GM21717 (cell line): ENCODE results near the gene EHD3.
"Not testable (repeated sequence)": the region's sequence is repeated elsewhere in the genome, so short reads cannot be mapped to it uniquely, and the experiment has no call there.

Source experiments
- ATAC-seq: cut with Tn5 transposase; IDR thresholded peaks from one replicate; pipeline ENCODE4 v1.9.1; 2021; ENCODE audit warnings: mild to moderate bottlenecking, moderate library complexity; ENCODE audit not compliant: unreplicated experiment

Gene EHD3

GRCh38 chr2:31282634-31283033 is 48.7 kb downstream of the EHD3 start:
- no peak for ATAC-seq

GRCh38 chr2:31283193-31283919 is 49.4 kb downstream of the EHD3 start:
- ATAC-seq, result not testable (repeated sequence)

DNA sequence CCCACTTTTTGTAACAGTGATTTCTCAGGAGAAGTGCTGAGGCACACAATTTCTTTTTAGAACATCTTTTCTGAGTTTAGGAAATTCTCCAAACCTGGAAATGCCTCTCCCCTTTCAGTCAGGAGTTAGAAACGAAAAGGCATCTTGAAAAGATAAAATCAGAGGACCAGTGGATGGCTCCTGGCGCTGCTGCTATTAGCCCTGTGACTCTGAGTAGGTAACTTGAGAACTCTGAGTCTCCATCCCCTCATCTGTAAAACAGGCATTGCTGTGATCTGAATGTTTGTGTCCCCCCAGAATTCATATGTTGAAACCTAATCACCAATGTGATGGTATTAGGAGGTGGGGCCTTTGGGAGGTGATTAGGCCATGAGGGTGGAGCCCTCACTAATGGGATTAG is 50.2 kb downstream of the EHD3 start:
- ATAC-seq, result no peak

- ATAC-seq, result no peak
These were observed 52.3 kb downstream of the EHD3 start for GRCh38 chr2:31286230-31286629.

DNA sequence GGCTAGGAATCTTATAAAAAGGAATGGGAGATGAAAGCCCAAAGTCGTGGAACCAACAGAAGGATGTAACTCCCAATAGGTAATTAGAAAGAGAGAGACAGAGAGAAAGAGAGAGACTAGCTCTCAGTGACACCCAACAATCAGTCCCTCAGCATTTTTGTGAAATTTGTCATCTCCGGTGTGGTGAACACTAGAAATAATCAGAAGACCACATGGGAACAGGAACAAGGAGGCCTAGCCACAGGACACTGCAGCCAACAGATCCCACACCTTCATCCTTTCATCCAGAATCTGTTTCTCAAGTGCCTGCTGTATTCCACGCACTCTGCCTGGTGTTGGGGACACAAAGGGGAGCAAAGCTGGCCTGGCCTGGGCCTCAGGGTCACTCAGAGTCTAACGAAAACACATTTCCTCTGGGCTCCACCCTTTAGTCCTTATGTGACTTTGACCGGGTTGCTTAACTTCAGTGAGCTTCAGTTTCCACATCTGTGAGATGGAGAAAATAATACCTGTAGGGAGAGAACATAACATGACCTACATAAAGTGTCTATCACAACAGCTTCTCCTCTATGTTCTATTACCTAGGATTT is 53.1 kb downstream of the EHD3 start:
- ATAC-seq, result no peak

- no peak for ATAC-seq
These were observed 53.7 kb downstream of the EHD3 start for GRCh38 chr2:31287654-31288053.

DNA sequence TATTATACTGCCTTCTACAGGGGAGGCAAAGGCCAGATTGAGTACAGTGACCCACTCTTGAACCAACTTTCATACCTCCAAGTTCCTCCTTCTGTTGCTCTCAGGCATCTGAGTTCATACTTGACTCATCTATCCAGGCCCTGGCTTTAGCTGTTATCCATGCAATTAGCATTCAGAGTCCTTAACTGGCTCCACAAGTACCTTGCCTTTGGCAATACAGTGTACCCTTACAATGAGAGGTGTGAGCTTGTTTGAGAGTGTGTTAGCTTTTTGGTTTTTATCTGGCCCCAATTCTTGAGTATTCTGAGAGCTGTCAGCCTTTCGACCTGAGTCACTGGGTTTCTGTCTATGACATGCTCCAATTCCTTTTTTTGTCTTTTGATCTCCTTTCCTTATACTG is 60.2 kb downstream of the EHD3 start:
- no peak for ATAC-seq

GRCh38 chr2:31296641-31297287 is 62.8 kb downstream of the EHD3 start:
- no peak for ATAC-seq

DNA sequence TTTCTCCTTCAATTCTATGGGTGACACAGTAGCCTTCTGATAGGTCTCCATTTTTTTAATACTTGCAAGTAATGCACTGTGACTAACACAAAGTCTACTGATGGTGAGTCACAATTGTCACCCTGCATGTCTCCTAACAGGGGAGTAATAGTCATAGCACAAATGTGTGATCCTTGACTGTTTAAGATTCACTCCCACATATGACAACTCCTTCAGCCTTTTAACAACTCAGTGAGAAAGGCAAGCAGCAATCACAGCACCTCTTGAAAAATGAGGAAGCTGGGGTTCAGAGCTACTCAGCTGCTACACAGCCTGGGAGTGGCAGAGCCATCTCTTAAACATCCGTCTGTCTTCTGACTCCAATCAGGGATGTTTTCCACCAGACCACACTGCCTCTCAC is 63.8 kb downstream of the EHD3 start:
- ATAC-seq, result no peak

- ATAC-seq, result no peak
These were observed 65.6 kb downstream of the EHD3 start for GRCh38 chr2:31299547-31299946.

DNA sequence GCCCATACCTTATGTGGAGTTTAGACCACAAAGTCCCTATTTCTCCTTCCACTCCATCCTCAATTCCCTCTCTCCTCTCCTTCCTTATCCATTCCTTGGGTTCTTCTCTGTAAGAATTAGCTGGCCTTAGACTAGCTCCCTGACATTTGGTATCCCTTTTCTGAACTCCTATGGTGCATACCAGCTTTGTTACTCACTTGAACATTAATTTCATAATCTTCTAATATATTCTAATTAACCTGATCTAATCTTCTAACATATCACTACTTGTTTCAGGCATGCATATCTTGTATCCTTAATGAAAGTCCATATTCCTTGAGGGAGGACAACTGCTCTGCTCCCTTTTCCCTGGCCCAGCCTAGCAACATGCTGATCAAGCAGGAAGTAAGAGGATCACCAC is 66.4 kb downstream of the EHD3 start:
- ATAC-seq, result no peak

DNA sequence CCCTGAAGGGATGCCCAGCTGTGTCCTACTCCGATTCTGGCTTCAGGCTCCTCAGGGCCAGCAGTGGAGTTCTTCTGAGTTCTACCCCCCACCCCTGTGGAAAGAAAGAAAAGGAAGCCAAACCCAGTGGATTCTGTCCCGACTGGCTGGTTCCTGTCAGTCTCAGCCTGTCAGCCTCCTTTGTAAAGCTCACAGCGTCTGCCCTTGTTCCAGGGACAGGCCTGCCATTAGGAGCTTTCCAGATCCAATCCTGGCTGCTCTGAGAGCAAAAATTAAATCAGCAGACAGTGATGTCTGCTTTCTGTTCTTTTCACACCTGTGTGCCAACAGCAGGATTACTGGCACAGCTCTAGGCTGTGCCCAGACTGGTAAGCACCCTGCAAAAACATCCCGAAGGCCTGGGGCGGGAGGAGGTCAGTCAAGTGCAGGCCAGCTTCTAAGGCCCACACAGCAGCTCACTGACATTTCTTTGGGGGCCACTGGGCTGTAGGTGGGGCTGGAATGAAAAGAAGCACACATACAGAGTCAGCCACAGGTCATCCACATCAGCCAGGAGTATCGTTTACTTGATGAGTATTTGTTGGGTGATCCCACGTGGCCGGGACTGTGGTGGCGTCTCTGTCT is 69.1 kb downstream of the EHD3 start:
- no peak for ATAC-seq

- no peak for ATAC-seq
These were observed 70.9 kb downstream of the EHD3 start for GRCh38 chr2:31304816-31305215.

GRCh38 chr2:31312898-31313297 is 78.9 kb downstream of the EHD3 start:
- no peak for ATAC-seq

DNA sequence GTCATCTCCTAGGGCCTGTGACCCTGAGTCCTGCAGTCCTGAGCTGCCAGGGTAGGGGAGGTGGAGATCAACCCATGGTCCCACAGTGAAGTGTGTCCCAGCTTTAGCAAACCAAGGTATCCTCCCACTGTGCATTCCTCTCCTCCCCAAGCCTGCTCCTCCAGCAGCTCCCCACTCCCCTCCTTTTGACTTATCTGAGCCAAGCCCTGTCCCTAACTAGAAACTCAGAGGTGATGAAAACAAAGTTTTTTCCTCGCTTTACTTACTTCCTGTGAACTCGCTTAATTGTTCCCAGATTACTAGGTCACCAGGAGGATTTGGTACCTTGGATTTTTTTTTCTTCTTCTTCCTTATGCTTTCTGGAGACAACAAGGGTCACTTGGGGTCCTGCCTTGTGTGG is 80.8 kb downstream of the EHD3 start:
- no peak for ATAC-seq

DNA sequence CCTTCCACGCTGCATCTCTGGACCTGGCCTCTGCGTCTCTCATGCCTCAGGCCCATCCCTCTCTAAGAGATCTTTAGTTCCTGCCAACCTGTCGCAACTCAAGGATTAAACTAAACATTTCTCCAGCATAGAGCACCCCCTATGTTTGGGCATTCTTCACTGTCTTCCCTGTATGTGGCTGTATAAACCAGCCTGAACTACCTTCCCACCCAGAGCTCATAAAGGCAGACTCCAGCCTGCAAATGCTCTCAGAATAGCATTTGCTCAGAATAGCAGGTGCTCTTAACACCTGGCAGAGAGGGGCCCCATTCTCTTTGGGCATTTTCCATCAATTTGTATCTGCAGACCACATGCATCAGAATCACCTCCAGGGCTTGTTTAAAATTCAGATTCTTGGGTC is 83.4 kb downstream of the EHD3 start:
- no peak for ATAC-seq

- peak; percentile 74 for ATAC-seq
These were observed 84.7 kb downstream of the EHD3 start for GRCh38 chr2:31318361-31319336.
